Frontal cortex (tissue), 4 donors: ENCODE results near the gene TFF3. TPM values are rescaled to one million over a fixed set of nuclear protein-coding genes. Genes with fewer than 3 reads are reported as not detected.
"Not testable (repeated sequence)": the region's sequence is repeated elsewhere in the genome, so short reads cannot be mapped to it uniquely, and the experiment has no call there.

Experiments
- DNase-seq, 2 donors: peaks; one replicate each; pipeline ENCODE4 v3.0.0; 2012; ENCODE audit warnings: low spot score in 2 of 2
- FAIRE-seq: peaks from 2 replicates; lab custom pipeline; 2012; peaks lifted over from hg19 to GRCh38; lab: Jason Lieb, UNC
- total RNA-seq: library from RNA; depleted of rRNA; stranded (reverse); fragments of >200 nt; gene quantifications from one replicate; pipeline ENCODE4 v1.2.3, GENCODE V29; 2014
- donor health status: control.
- donor health status: control.
- donor health status: control.

Gene TFF3
- total RNA-seq, 1 donor from 2014 or later = not detected

DNA sequence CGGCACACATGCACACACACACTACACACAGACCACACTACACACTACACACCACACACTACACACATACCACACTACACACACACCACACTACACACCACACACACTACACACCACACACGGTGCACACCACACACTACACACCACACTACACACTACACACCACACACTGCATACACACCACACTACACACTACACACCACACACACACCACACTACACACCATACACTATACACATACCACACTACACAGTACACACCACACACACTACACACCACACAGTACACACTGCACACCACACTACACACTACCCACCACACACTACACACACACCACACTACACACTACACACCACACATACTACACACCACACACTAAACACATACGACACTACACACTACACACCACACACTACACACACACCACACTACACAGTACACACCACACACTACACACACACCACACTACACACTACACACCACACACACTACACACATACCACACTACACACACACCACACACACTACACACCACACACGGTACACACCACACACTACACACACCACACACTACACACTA, 22.6 kb downstream of the TFF3 start:
- not testable (repeated sequence) for FAIRE-seq, DNase-seq

DNA sequence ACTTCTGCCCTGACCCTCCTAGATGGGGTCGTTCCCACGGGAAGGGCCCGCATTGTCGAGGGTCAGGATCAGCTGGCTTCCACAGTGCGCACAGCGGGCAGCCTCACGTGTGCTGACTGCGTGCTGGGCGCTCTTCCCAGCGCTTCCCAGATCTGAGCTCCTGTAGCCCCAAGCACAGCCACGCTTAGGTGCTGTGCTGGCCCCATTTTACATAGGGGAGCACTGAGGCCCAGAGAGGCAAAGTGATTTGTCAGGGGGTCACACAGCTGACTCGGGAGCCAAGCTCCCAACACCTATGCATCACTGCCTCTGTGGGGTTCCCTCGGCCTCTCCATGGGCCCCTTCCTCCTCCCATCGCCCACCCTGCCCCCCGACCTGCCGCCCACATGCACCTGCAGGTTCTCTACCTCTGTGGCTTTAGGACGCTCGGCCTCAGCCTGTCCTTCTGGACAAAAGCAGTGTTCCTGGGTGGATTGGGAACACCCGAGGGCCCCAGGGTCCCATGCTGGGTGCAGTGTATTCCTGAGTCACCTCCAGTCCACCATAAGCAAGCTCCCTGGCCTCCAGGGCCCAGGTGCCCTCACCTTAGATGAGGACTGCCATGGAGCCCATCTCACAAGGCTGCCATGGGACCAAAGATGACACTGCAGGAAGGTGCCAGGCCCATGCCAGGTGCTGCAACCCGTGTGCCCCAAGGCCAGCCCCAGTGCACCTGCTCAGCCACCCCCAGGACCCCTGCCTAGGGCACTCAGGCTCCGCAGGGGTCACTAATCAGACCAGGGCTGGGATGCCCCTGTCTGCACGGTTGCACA, 23.3 kb downstream of the TFF3 start:
- no peak for DNase-seq
- no peak for FAIRE-seq

DNA sequence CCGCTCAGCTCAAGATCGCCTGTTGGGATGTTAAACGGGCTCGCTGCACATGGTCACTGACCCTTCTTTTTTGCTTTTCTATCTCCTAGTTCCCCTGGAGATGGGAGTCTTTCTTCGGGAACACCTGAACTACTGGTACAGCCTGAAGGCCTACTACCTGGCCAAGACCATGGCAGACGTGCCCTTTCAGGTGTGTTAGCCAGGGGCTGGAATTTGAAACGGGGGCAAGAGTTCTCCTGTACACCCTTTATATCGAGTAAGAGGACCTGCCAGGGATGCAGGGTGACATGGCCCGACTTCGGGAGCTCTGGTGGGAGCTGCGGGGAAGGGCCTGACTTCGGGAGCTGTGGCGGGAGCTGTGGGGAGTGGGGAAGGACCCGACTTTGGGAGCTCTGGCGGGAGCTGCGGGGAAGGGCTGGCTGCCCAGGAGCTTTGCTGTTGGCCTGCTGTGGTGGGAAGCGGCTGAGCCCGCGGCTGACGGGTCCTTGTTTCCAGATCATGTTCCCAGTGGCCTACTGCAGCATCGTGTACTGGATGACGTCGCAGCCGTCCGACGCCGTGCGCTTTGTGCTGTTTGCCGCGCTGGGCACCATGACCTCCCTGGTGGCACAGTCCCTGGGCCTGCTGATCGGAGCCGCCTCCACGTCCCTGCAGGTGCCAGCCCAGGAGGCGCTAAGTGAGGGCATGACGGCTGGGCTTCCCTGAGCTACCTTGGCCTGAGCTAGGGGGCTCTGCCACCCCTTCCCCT, 24.0 kb downstream of the TFF3 start:
- no peak for DNase-seq
- no peak for FAIRE-seq

DNA sequence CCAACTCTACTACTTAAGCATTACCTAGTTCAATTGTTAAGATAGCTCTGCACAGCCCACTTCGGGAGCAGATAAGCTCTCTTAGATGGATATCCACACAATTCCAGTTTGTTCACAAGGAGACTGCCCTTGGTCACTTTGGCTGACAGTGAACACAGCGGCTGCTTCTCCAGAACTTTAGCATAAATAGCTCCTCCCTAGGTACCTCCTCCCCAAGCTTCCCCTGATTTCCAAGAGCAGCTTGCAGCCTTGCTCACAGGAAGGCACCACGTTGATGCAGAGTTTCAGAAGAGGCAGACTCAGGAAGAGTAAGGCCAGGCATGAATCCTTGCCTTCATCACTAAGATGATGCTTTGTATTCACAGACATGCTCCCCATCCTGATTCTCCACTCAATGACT, 24.7 kb downstream of the TFF3 start:
- FAIRE-seq (no peak), DNase-seq (no peak)

DNA sequence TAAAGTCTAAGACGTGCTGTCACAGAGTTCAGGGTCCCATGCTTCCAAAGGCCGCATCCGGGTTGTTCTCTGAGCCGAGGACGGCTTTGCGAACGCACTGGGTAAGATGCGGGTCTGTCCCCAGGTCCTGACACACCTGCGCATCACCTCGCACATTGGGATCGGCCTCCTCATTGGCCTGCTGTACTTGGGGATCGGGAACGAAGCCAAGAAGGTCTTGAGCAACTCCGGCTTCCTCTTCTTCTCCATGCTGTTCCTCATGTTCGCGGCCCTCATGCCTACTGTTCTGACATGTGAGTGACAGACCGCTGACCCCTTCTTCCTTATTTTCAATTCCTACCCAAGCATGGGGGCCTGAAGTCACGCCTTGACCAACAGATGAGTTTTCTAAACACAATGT, 25.3 kb downstream of the TFF3 start:
- FAIRE-seq (no peak), DNase-seq (peak in 1 of 2 donors; percentile 39)

DNA sequence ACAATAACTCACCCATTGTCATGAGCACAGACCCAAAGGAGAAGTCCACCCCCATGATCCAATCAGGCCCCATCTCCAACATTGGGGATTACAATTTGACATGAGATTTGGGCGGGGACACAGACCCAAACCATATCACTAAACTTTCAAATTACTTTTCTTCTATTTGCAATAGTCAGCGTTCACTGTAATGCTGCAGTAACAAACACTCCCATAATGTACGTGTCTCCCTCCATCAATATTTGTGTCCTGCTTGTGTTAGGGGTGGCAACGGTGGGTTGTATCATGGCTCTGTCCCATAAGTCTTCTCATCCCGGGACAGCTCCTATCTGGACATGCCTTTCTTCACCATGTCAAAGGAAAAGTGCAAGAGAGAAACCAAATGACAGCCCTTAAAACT, 26.2 kb downstream of the TFF3 start:
- FAIRE-seq (no peak), DNase-seq (no peak)

DNA sequence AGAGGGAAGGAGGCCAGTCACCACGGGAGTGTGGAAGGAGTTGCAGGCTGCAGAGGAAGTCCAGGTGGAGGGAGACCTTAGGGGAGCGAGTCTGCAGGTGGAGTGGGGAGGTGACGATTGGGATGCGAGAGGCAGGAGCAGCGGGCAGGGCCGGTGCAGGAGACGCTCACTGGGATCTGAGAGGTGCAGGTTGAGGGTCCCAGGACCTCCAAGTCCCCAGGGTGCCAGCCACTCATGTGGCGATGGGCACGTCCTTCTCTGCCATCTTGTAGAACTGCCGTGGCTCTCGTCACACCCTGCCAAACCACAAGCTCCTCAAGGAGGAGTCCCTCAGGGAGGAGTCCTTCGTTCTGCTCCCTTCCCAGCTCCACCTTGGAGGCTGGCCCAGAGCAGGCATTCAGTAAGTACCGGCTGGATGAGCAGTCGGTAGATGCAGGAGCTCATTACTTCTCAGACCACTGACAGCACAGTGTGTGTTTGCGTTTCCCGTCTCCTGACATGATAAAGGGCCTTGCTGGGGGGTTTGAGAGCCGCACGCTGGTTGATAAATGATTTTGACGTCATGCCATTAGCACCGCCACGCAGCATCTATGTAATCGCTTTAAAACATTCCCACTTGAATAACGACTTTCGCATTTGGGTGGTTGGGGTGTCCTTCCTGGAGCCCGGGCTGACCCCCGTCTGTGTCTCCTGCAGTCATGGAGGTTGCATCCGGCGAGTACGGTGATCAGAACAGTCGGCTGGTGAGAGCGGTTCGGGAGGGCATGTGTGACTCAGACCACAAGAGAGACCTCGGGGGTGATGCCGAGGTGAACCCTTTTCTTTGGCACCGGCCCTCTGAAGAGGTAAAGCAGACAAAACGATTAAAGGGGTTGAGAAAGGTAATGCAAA, 27.8 kb downstream of the TFF3 start:
- no peak for DNase-seq
- no peak for FAIRE-seq

DNA sequence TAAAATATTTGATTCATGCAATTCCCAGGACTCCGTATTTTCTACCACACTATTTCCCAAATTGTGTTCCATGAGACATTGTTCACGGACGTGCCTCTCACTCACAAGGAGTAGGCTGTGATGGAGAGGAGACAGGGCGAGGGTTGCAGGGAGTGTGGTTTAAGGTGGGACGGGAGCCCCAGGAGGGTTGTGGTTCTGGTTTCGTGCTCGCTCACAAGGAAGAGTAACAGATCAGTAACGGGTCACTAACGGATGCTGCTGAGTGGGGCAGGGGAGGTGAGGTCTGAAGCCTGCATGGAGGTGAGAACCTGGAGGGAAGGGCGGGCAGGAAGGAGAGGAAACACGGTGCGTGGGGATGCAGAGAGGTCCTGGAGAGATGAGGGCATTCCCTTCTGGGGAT, 28.8 kb downstream of the TFF3 start:
- no peak for DNase-seq
- no peak for FAIRE-seq

DNA sequence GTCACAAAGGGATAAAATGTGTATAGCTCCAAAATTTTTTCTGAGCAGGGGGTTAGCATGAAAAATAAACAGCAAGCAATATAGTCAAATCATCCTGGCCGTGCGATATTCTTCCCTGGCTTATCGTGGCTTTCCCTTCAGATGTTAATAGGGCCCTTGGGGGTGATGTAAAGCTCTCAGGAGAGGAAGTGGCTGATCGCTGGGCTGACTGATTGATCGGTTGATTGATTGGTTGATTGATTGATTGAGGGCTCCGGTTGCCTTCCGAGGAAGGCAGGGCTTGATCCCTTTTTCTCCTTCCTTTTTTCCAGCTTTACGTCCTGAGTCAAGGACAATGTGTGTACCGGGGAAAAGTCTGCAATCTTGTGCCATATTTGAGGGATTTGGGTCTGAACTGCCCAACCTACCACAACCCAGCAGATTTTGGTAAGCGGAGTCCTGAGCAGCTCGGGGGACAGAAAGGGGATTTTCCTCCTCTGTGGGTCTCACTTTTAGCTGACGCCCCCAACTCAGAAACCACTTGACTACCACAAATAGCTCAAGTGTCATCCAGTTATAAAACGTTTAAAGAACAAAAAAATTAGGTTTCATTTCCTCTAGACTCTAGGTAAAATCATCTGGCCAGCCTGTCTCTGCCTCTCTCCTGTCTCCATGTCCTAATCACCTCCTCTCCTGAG, 29.5 kb downstream of the TFF3 start:
- no peak for FAIRE-seq
- DNase-seq = no peak

DNA sequence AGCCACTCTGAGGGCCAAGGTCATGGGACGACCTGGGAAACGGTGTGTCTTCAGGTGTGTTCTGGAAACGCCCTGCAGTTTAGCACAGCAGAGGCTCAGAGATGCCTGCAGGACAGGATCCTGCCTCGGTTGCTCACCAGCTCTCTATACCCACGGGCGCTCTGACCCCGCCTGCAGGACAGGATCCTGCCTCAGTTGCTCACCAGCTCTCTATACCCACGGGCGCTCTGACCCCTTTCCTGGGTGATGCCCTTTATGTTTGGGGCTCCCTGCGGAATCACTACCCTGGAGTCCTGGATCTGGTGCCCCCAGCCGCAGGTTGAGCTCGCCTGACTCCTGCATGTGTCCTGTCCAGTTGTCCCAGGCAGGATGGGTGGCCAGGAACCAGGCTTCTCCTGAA, 32.5 kb downstream of the TFF3 start:
- FAIRE-seq (no peak), DNase-seq (no peak)

DNA sequence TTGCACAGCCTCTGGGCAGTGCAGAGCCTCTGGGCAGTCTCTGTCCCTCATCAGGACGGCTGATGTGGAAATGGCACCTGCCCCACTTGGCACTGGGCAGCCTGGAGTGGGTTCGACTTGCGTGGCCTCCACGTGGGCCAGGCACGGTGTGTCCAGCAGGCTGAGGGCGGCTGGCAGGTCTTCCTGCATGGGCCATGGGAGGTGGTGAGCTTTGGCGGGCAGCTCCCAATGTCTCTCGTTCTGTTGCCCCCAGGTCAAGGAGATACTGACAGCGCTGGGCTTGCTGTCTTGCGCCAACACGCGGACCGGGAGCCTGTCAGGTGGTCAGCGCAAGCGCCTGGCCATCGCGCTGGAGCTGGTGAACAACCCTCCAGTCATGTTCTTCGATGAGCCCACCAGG, 33.2 kb downstream of the TFF3 start:
- FAIRE-seq = no peak

DNA sequence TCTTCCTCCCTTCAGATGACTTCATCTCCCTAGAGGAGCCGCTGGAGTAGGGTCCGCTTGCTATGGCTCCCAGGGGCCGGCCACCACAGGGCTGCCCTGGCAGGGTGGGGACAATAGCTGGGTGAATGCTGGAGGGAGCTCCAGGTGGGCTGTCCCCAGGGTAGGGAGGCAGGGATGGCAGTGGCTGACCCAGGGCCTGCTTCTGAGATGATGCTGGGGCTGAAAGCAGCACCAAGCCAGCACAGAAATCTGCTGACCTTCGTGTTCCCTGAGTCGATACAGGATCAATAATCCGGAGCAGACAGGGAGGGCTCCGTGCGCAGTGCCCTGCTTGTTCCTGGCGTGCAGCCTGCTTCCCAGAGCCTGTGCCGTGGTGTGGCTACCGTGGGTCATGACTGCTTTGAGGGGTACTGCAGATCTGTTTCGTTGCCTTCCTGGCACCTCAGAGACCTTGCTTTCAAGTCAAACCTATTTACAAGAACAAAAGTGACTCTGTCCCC, 34.0 kb downstream of the TFF3 start:
- no peak for DNase-seq
- no peak for FAIRE-seq

More for the DNA sequence above, 33.2 kb downstream of the TFF3 start:
- DNase-seq = no peak

DNA sequence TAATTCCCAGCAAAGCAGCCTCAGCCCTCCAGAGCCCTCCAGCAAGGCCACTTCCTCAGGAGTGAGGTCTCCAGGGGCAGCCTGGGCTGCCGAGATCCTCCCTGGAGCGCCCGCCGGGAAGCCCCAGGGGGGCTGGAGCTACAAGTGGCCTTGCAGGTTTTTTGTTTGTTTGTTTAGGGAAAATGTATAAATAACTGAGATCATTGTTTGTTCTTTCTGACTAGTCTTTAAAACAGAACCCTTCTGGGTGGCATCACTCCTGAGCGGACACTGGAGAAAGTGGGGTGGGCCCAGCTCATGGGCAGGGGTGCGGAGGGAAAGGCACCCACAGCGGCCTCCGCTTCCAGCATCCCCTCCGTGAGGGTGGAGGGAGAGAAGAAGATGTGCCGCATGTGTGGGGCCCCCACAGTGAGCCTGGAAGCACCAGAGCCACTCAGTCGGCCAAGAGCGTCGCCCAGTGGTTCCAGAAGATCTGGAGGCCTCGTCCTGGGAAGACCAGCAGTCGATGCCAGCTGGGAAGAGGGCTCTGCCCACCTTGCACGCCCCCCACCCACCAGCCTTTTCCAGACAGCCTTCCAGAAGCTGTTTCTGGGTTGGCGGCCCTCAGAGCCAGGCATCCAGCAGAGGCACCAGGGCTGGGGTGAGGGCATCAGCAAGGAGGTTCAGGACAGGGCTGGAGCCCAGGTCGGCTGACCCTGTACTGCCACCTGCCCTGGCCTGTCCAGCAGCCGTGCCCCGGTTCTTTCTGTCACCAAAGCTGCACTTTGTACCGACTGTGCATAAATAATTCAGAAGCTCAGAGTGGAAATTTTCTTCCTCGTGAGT, 34.6 kb downstream of the TFF3 start:
- FAIRE-seq (no peak), DNase-seq (no peak)

DNA sequence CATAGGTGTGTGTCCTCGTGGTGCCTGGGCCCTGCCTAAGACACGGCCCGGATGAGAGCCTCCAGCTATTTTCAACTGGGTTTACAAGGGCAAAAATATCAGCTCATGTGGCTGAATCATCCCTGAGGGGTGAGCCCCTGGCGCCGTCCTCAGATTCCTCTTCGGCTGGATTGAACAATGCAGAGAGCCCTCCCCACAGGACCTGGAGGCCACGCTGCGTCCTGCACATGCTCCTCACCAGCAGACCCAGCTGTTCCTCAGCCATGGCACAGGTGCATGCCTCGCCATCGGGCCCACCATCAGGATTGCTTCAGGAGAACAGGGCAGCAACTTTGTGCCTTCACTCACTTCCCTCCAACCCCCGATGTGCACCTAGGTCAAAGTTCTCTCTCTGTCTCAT, 35.3 kb downstream of the TFF3 start:
- FAIRE-seq = no peak
- DNase-seq = no peak

DNA sequence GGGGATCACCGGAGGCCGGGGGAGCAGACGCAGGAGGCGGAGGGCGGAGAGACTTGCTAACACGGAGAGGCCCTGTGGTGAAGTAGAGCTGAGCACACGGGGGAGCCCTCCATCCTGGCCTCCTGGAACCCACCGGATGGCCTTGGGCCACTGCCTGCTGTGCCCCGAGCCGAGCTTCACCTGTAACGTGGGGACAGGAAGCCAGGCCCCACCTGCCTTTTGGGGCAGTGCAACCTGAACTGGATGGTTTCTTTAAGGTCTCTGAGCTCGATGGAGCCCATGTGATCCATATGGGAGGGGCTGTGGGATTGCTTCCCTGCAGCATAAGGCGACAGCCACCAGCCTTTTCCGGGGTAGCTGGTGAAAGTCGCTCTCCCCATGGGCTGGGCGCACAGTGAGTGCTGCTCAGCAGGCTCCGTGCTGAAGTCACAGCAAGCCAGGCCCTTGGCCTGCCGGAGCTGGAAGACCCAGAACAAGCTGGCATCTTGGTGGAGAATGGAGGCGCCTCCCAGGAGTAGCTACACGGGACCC, 35.8 kb downstream of the TFF3 start:
- FAIRE-seq (no peak), DNase-seq (no peak)

DNA sequence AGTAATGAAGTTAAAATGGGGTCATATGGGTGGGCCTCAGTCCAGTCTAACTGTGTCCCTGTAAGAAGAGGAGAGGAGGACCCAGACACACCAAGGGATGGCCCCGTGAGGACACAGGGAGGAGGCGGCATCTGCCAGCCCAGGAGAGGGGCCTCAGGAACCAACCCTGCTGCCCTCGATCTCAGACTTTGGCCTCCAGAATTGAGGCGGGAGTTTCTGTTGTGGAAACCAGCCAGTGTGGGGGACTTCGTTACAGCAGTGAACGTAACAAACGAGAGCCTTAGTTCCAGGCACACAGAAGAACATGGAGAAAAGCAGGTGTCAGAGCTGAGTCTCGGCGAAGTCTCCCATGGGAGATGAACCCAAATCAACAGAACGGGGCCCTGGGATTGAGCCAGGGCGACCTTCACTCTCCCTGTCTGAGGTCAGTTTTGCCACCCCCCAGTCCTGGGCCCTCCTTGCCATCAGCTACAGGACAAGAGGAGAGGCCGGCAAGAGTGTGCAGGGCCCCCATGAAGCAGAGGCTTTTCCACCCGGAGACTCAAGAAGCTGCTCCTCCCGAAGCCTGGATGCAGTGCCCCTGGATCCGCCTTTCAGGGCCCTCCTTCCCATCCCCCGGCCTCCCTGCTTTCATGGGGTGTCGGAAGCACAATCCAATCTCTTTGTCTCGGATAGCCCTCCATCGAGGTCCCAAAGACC, 36.6 kb downstream of the TFF3 start:
- FAIRE-seq (no peak), DNase-seq (no peak)

DNA sequence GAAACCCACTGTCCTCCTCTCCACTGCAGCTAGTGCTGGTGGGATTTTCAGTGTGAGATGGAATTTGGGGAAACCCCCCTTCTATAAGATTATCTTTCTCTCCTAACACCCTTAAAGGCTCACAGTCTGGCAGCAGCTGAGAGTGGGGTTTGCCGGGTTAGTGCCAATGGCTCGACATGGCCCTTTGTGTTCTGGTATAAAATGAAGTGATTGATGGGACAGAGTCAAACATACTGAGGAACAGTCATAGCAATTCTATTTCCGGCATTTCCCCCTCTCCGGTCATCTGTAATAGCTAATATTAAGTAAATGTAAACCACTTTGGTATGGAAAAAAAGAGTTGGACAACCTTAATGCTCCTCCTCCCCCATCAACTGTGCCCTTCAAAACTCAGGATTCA, 37.6 kb downstream of the TFF3 start:
- DNase-seq (no peak), FAIRE-seq (no peak)
